Liver (tissue), 9 donors: ENCODE measurements around the gene TUBB4B. TPM values are rescaled to one million over a fixed set of nuclear protein-coding genes. Genes with fewer than 3 reads are reported as not detected.

Experiments
- DNase-seq: peaks from one replicate; pipeline ENCODE4 v3.0.0-alpha.2; 2017; ENCODE audit warnings: low spot score
- H3K27ac ChIP-seq, 2 donors: one replicate each; pipeline ENCODE4 v1.7.0; 2013; ENCODE audit warnings: inconsistent platforms in 2 of 2, low read length in 2 of 2, control low read depth in 1 of 2, low read depth in 1 of 2, mild to moderate bottlenecking in 1 of 2
- H3K27me3 ChIP-seq, 4 donors: one replicate each; pipeline versions ENCODE4 v1.6.1 to v1.7.0; 2013; ENCODE audit warnings: low read length in 3 of 4, inconsistent platforms in 1 of 4, mild to moderate bottlenecking in 1 of 4, moderate library complexity in 1 of 4; ENCODE audit not compliant: control insufficient read depth in 4 of 4, insufficient read depth in 4 of 4
- H3K36me3 ChIP-seq, 4 donors: one replicate each; pipeline versions ENCODE4 v1.6.1 to v1.7.0; 2013; ENCODE audit warnings: low read length in 3 of 4, mild to moderate bottlenecking in 3 of 4, low read depth in 1 of 4, moderate library complexity in 1 of 4; ENCODE audit not compliant: control insufficient read depth in 4 of 4, insufficient read depth in 3 of 4
- H3K4me1 ChIP-seq, 4 donors: one replicate each; pipeline versions ENCODE4 v1.6.1 to v1.7.0; 2013; ENCODE audit warnings: low read length in 3 of 4, mild to moderate bottlenecking in 3 of 4, moderate library complexity in 1 of 4; ENCODE audit not compliant: control insufficient read depth in 4 of 4, insufficient read depth in 4 of 4
- H3K4me3 ChIP-seq, 3 donors: one replicate each; pipeline versions ENCODE4 v1.6.1 to v1.7.0; 2013; ENCODE audit warnings: low read length in 3 of 3, control low read depth in 1 of 3, low read depth in 1 of 3, mild to moderate bottlenecking in 1 of 3
- H3K9ac ChIP-seq, 2 donors: one replicate each; pipeline ENCODE4 v1.7.0; 2013; ENCODE audit warnings: low read length in 2 of 2, mild to moderate bottlenecking in 2 of 2, moderate library complexity in 2 of 2, control low read depth in 1 of 2, low read depth in 1 of 2
- H3K9me3 ChIP-seq, 4 donors: one replicate each; pipeline versions ENCODE4 v1.6.1 to v1.7.0; 2013; ENCODE audit warnings: low read length in 3 of 4; ENCODE audit not compliant: control insufficient read depth in 4 of 4
- FOXA1 ChIP-seq: IDR thresholded peaks from 2 replicates; pipeline ENCODE4 v1.6.1; 2016; ENCODE audit warnings: antibody characterized with exemption
- GABPA ChIP-seq, 2 donors: IDR thresholded peaks in 1 of 2; conservative IDR thresholded peaks in 1 of 2; 2 replicates each; pipeline ENCODE4 v1.6.1; 2016; ENCODE audit warnings: antibody characterized with exemption in 2 of 2, mild to moderate bottlenecking in 1 of 2, moderate library complexity in 1 of 2
- HNF4A ChIP-seq, 2 donors: conservative IDR thresholded peaks; 2 replicates each; pipeline ENCODE4 v1.6.1; 2016; ENCODE audit warnings: antibody characterized with exemption in 2 of 2, mild to moderate bottlenecking in 2 of 2
- HNF4G ChIP-seq: IDR thresholded peaks from 2 replicates; pipeline ENCODE4 v1.6.1; 2016; ENCODE audit warnings: antibody characterized with exemption
- JUND ChIP-seq, 2 donors: IDR thresholded peaks; 2 replicates each; pipeline ENCODE4 v1.6.1; 2016; ENCODE audit warnings: antibody characterized with exemption in 2 of 2
- NR2F2 ChIP-seq: IDR thresholded peaks from 2 replicates; pipeline ENCODE4 v1.6.1; 2016; ENCODE audit warnings: antibody characterized with exemption
- RXRA ChIP-seq, 2 donors: IDR thresholded peaks; 2 replicates each; pipeline ENCODE4 v1.6.1; 2017 to 2018; ENCODE audit warnings: antibody characterized with exemption in 2 of 2, mild to moderate bottlenecking in 1 of 2
- YY1 ChIP-seq: IDR thresholded peaks from 2 replicates; pipeline ENCODE4 v1.6.1; 2016; ENCODE audit warnings: antibody characterized with exemption, mild to moderate bottlenecking
- WGBS: extraction: QIAGEN DNeasy Blood & Tissue Kit; methylation state at CpG from one replicate; pipeline ENCODE4 v1.1.7; 2013; 5-methylcytosine and 5-hydroxymethylcytosine counted together
- polyA plus RNA-seq, 2 donors: library from polyadenylated mRNA; stranded (reverse) in 1 of 2; unstranded in 1 of 2; fragments of 200-250 nt in 1 of 2; fragments of >200 nt in 1 of 2; fragmentation: Nextera tagmentation in 1 of 2; extraction: Ambion mirVana in 1 of 2; gene quantifications; one replicate each; pipeline versions ENCODE4 v1.2.1 to v1.2.3, GENCODE V29; 2013 to 2015
- total RNA-seq, 2 donors: library from RNA; depleted of rRNA; stranded (reverse); fragments of >200 nt; gene quantifications; one replicate each; pipeline ENCODE4 v1.2.3, GENCODE V29; 2014
- TF ChIP-seq, protein P1 (sequence below): IDR thresholded peaks from 2 replicates; pipeline ENCODE4 v1.6.1; 2016; ENCODE audit warnings: antibody characterized with exemption
- TF ChIP-seq, protein P2 (sequence below): IDR thresholded peaks from 2 replicates; pipeline ENCODE4 v1.6.1; 2016; ENCODE audit warnings: antibody characterized with exemption, mild to moderate bottlenecking
- TF ChIP-seq, protein P3 (sequence below): fragments of 150-350 bp; IDR thresholded peaks from 2 replicates; pipeline ENCODE4 v1.5.1; 2017; ENCODE audit warnings: improper control_type of control experiment, low read depth, low read length; ENCODE audit not compliant: missing input control
- donor health status: healthy.
- donor health status: healthy.
- donor health status: healthy.
- donor health status: healthy.
- donor health status: healthy.

The TUBB4B gene
- total and polyA plus RNA-seq, 4 donors = 173 to 199 (median 185) TPM

DNA sequence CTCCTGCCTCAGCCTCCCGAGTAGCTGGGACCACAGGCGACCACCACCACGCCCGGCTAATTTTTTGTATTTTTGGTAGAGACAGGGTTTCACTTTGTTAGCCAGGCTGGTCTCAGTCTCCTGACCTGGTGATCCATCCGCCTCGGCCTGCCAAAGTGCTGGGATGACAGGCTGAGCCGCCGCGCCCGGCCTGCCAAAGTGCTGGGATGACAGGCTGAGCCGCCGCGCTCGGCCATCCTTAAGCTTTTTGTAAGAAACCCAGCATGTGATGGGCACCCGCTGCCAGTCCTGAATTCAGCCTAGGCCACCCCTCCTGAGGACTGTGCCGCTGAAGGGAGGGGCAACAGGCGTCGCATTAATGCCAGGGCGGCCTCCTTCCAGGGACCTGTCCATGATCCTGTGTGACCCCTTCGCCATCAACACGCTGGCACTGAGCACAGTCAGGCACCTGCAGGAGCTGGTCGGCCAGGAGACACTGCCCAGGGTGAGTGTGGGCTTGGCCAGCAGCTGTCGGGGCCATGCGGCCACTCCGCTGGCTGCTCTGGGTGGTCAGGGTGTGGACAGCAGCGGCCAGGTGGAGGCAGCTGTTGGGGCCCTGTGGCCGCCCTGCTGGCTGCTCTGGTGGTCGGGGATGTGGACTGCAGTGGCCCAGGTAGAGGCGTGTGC is 24.5 kb downstream of the TUBB4B start:
- Histone ChIP-seq H3K9ac (no peak overlapping the region), H3K4me3 (no peak overlapping the region), H3K27me3 (no peaks in the 10 kb centered on the region), H3K4me1 (peaks cover 11 to 33% (median 23%) of the 10 kb centered on the region in 4 donors), H3K36me3 (peaks cover 5 to 13% (median 9%) of the 10 kb centered on the region in 4 donors), H3K27ac (no peak overlapping the region), H3K9me3 (no peaks in the 10 kb centered on the region)
- TF ChIP-seq RXRA (IDR thresholded peaks at IDR 0.05) = no peak
- TF ChIP-seq, protein P1, sequence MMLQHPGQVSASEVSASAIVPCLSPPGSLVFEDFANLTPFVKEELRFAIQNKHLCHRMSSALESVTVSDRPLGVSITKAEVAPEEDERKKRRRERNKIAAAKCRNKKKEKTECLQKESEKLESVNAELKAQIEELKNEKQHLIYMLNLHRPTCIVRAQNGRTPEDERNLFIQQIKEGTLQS = no peak
- DNase-seq = peak; percentile 13
- WGBS = 95% methylated on average over 29 of the region's 29 CpGs

DNA sequence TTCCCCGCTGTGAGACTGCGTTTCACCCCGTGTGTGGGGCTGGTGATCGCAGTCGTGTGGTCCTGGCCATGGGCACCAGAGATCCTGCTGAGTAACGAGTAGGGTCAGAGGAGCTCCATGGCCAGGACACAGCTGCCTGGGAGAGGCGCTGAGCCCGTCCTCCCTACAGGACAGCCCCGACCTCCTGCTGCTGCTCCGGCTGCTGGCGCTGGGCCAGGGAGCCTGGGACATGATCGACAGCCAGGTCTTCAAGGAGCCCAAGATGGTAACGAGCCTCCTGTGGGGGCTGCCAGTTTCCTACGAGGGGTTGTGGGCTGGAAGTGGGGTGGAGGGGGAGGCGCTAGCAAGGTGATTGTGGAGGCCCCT is 25.1 kb downstream of the TUBB4B start:
- 89% methylated on average over 15 of the region's 15 CpGs for WGBS
- H3K9me3 ChIP-seq = no peaks in the 10 kb centered on the region
- no peak for TF ChIP-seq RXRA (IDR thresholded peaks at IDR 0.05)
- TF ChIP-seq HNF4A (conservative IDR thresholded peaks at IDR 0.05) = no peak
- TF ChIP-seq, protein P2, sequence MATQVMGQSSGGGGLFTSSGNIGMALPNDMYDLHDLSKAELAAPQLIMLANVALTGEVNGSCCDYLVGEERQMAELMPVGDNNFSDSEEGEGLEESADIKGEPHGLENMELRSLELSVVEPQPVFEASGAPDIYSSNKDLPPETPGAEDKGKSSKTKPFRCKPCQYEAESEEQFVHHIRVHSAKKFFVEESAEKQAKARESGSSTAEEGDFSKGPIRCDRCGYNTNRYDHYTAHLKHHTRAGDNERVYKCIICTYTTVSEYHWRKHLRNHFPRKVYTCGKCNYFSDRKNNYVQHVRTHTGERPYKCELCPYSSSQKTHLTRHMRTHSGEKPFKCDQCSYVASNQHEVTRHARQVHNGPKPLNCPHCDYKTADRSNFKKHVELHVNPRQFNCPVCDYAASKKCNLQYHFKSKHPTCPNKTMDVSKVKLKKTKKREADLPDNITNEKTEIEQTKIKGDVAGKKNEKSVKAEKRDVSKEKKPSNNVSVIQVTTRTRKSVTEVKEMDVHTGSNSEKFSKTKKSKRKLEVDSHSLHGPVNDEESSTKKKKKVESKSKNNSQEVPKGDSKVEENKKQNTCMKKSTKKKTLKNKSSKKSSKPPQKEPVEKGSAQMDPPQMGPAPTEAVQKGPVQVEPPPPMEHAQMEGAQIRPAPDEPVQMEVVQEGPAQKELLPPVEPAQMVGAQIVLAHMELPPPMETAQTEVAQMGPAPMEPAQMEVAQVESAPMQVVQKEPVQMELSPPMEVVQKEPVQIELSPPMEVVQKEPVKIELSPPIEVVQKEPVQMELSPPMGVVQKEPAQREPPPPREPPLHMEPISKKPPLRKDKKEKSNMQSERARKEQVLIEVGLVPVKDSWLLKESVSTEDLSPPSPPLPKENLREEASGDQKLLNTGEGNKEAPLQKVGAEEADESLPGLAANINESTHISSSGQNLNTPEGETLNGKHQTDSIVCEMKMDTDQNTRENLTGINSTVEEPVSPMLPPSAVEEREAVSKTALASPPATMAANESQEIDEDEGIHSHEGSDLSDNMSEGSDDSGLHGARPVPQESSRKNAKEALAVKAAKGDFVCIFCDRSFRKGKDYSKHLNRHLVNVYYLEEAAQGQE = no peak
- no peak for TF ChIP-seq GABPA (IDR thresholded peaks at IDR 0.05 in 1 of 2, conservative IDR thresholded peaks at IDR 0.05 in 1 of 2)
- TF ChIP-seq JUND (IDR thresholded peaks at IDR 0.05) = no peak
- no peak for TF ChIP-seq FOXA1
- TF ChIP-seq YY1 = no peak
- no peak for TF ChIP-seq NR2F2
- TF ChIP-seq, protein P3, sequence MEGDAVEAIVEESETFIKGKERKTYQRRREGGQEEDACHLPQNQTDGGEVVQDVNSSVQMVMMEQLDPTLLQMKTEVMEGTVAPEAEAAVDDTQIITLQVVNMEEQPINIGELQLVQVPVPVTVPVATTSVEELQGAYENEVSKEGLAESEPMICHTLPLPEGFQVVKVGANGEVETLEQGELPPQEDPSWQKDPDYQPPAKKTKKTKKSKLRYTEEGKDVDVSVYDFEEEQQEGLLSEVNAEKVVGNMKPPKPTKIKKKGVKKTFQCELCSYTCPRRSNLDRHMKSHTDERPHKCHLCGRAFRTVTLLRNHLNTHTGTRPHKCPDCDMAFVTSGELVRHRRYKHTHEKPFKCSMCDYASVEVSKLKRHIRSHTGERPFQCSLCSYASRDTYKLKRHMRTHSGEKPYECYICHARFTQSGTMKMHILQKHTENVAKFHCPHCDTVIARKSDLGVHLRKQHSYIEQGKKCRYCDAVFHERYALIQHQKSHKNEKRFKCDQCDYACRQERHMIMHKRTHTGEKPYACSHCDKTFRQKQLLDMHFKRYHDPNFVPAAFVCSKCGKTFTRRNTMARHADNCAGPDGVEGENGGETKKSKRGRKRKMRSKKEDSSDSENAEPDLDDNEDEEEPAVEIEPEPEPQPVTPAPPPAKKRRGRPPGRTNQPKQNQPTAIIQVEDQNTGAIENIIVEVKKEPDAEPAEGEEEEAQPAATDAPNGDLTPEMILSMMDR = no peak
- no peak for TF ChIP-seq HNF4G
- H3K27ac ChIP-seq = no peak overlapping the region
- H3K9ac ChIP-seq = no peak overlapping the region
- H3K4me3 ChIP-seq = no peak overlapping the region
- H3K27me3 ChIP-seq = no peaks in the 10 kb centered on the region
- peak; percentile 30 for DNase-seq
- peaks cover 5 to 13% (median 9%) of the 10 kb centered on the region in 4 donors for H3K36me3 ChIP-seq
- peaks cover 11 to 33% (median 23%) of the 10 kb centered on the region in 4 donors for H3K4me1 ChIP-seq
